Measurements from ENCODE around the gene NFE2L2.

- TF ChIP-seq POLR2A (IDR thresholded peaks at IDR 0.05; ENCODE audit: low read depth) (no peak), EP300 (IDR thresholded peaks at IDR 0.05) (no peak)
- TF ChIP-seq, protein P1, sequence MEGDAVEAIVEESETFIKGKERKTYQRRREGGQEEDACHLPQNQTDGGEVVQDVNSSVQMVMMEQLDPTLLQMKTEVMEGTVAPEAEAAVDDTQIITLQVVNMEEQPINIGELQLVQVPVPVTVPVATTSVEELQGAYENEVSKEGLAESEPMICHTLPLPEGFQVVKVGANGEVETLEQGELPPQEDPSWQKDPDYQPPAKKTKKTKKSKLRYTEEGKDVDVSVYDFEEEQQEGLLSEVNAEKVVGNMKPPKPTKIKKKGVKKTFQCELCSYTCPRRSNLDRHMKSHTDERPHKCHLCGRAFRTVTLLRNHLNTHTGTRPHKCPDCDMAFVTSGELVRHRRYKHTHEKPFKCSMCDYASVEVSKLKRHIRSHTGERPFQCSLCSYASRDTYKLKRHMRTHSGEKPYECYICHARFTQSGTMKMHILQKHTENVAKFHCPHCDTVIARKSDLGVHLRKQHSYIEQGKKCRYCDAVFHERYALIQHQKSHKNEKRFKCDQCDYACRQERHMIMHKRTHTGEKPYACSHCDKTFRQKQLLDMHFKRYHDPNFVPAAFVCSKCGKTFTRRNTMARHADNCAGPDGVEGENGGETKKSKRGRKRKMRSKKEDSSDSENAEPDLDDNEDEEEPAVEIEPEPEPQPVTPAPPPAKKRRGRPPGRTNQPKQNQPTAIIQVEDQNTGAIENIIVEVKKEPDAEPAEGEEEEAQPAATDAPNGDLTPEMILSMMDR (IDR thresholded peaks at IDR 0.05): no peak
These were observed 26.6 kb downstream of the NFE2L2 start for GRCh38 chr2:177237932-177238331.

Data from esophagus muscularis mucosa (tissue), 4 donors.